Posterior cingulate gyrus (tissue), 11 donors: Measurements from ENCODE around the gene BTNL2.
"Not testable (repeated sequence)": the region's sequence is repeated elsewhere in the genome, so short reads cannot be mapped to it uniquely, and the experiment has no call there.

ENCODE experiments used
- DNase-seq, 10 donors: peaks; one replicate each; pipeline versions ENCODE4 v3.0.0 to v3.0.0-alpha.2; 2020 to 2021; ENCODE audit warnings: mixed read lengths in 3 of 10
- intact Hi-C: fragments of 100-400 bp; cut with DNase I; formaldehyde crosslinking; loops from one replicate; pipeline ENCODE4 v1.15.1; 2023

The BTNL2 gene, protein sequence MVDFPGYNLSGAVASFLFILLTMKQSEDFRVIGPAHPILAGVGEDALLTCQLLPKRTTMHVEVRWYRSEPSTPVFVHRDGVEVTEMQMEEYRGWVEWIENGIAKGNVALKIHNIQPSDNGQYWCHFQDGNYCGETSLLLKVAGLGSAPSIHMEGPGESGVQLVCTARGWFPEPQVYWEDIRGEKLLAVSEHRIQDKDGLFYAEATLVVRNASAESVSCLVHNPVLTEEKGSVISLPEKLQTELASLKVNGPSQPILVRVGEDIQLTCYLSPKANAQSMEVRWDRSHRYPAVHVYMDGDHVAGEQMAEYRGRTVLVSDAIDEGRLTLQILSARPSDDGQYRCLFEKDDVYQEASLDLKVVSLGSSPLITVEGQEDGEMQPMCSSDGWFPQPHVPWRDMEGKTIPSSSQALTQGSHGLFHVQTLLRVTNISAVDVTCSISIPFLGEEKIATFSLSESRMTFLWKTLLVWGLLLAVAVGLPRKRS

DNA sequence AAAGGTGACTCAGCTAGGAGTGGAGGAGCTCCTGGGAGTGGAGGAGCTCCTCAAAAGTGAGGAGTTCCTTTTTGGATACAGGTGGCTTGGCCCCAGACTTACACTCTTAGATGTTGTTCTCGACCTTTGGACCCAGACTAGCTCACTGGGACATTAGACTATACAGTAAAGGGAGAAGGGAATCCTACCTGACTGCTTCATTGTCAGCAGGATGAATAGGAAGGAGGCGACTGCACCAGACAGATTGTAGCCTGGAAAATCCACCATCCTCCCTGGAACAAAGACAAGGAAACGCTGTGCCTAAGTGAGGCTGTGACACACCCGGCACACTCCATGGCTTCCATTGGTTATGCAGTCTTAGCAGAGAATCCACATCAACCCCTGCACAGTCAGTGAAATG, at the start of gene BTNL2:
TSS of gene BTNL2 (minus strand) at position 325 of the 400 bp plus-strand sequence. CDS start at position 267, 58 bp downstream.
- no peak for DNase-seq

DNA sequence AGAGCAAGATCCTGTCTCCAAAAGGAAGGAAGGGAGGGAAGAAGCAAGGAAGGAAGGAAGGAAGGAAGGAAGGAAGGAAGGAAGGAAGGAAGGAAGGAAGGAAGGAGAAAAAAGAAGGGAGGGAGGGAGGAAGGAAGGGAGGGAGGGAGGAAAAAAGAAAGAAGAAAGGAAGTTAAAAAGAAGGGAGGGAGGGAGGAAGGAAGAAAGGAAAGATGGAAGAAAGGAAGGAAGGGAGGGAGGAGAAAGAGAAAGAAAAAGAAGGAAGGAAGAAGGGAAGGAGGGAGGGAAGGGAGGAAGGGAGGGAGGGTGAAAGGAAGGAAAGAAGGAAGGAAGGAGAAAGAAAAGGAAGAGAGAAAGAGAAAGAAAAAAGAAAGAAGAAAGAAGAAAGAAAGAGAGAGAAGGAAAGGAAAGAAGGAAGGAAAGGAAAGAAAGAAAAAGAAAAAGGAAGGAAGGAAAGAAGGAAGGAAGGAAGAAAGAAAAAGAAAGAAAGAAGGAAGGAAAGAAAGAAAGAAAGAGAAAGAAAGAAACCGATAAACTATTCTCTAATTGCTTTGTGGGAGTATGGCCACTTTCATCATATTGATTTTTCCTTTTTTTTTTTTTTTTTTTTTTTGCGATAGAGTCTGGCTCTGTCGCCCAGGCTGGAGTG, 42.2 kb upstream of the BTNL2 start:
- no peak for DNase-seq
- intact Hi-C loops: no loop called here

More for the DNA sequence above, at the start of gene BTNL2:
- intact Hi-C loops: no loop called here

DNA sequence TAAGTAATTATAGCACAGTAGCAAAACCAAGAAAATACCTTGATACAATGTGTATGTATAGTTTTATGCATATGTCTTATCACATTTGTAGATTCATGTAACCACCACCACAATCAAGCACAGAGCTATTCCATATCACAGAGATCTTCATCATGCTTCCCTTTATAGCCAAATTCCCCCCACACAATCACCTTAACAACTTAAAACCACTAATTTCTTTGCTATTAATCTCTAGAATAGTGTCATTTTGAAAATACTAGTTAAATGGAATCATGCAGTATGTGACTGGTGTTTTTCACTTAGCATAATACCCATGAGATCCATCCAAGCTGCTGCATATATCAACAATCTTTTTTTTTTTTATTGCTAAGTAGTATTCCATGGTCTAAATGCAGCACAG, 41.0 kb upstream of the BTNL2 start:
- DNase-seq: no peak
- intact Hi-C loops: no loop called here

DNA sequence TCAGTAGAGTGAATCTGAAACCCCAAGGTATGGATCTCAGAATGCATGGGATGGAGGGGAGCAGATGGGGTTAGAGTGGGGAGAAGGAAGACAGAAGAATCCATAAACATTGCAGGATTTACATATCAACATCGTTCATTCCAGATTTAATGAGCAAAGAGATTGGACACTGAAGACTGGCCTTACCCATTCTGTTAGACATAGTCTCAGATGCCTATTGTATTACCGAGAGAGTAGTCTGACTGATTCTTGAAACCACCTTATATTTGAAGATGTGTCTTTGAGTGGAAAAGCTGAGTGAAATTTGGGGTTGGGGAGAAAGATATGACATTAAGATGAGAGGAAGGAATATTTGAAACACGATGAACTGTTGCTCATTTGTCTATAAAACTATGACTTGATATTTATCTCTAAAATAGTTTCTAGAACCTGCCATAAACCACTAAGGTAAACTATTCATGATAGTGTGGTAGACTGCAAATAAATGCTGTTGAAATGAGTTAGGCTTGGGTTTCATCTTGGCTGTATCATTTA, 38.4 kb upstream of the BTNL2 start:
- DNase-seq: no peak
- intact Hi-C loops: no loop called here

DNA sequence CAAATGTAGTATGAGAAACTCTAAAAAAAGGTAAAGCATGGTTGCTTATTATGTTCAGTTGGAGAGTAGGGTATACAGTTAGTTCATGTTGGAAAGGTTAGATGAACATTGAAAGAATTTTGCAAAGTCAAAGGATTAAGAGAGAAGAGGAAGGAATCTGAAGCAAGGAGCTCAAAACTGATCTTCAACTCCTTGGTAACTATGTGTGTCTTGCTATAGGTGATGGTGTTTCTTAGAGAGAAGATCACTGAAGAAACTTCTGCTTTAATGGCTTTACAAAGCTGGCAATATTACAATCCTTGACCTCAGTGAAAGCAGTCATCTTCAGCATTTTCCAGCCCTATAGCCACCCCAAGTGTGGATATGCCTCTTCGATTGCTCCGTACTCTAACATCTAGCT, 37.5 kb upstream of the BTNL2 start:
- intact Hi-C loops: no loop called here
- no peak for DNase-seq

DNA sequence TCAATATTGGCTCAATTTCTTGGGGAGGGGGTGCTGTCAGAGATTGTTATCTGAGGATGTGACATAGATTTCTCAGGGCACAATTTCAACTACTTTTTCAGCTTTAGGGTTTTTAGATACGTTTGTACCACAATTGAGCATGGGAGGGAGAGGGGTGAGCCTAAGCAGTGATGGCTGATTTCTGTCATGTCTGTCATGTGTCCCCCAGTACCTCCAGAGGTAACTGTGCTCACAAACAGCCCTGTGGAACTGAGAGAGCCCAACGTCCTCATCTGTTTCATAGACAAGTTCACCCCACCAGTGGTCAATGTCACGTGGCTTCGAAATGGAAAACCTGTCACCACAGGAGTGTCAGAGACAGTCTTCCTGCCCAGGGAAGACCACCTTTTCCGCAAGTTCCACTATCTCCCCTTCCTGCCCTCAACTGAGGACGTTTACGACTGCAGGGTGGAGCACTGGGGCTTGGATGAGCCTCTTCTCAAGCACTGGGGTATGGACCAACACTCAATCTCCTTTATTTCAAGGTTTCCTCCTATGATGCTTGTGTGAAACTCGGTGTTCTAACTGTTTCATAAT, 36.1 kb upstream of the BTNL2 start:
- intact Hi-C loops: no loop called here
- no peak for DNase-seq

DNA sequence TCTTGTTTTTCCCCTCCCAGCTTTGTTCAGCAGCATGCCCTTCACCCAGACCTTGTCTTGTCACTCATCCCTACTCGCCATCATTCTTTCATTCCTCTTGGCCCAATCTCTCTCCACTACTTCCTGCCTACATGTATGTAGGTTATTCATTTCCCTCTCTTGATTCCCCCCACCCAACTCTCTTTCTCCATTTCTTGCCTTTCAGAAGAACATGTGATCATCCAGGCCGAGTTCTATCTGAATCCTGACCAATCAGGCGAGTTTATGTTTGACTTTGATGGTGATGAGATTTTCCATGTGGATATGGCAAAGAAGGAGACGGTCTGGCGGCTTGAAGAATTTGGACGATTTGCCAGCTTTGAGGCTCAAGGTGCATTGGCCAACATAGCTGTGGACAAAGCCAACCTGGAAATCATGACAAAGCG, 35.3 kb upstream of the BTNL2 start:
- no peak for DNase-seq
- intact Hi-C loops: no loop called here

DNA sequence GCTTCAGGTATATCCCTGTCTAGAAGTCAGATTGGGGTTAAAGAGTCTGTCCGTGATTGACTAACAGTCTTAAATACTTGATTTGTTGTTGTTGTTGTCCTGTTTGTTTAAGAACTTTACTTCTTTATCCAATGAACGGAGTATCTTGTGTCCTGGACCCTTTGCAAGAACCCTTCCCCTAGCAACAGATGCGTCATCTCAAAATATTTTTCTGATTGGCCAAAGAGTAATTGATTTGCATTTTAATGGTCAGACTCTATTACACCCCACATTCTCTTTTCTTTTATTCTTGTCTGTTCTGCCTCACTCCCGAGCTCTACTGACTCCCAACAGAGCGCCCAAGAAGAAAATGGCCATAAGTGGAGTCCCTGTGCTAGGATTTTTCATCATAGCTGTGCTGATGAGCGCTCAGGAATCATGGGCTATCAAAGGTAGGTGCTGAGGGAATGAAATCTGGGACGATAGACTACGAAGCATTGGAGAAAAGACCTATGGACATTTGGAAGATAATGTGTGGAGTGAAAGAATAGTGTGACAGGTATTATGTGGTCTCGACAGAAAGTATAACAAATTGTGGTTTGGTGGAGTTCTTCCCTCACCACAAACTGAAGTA, 32.7 kb upstream of the BTNL2 start, which contains the start of gene HLA-DRA:
TSS of gene HLA-DRA (plus strand) at position 286 of the 613 bp plus-strand sequence. CDS start at position 350, 64 bp downstream.
- intact Hi-C loops: no loop called here
- no peak for DNase-seq

DNA sequence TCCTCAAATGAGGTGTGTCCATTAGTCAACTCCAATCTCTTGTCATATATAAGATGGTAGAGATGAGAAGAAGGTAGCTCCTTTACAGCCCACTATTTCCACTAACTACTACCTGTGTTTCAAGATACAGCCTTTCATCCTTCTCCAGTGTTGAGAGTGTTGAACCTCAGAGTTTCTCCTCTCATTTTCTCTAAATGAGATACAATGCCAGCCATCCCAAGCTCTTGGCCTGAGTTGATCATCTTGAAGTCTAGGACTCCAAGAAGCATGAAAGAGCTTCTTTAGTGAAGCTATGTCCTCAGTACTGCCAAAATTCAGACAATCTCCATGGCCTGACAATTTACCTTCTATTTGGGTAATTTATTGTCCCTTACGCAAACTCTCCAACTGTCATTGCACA, 32.2 kb upstream of the BTNL2 start:
- DNase-seq: no peak
- intact Hi-C loops: no loop called here

DNA sequence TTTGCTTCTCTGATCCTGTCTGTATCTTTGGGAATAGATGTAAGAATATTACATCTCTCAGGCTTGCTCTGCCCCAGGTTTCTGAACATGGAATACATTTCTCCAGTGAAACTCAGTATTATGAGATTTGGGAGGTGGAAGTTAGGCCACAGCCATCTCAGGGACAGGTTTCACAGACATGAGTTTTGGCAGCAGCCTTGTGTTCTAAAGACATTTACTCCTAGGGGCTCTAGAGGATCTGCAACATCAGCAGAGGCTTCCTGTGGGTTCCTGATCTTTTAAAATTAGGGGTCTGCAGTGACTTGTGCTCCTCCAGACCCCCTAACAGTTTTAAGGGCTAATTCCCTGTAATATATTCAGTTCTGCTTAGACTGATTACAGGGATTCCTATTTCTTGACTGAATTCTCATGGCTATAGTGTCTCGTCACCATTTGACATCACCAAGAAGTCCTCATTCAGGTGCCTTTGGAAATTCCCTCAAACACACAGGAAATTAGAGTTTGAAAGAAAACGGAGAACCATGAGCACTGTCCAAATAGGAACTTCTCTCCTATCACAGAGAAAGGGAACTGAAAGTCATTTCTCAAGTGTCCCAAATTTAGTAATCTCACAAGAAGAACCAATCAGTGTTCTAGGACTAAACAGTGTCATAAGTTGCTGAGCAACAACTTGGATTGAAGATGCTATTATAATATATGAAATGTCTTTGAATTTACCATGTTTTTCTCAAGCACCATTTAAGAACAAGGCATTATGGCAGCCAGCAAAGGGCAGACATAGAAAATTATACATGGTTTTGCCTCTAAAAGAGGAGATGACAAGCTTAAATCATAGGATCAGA, 30.2 kb upstream of the BTNL2 start:
- intact Hi-C loops: no loop called here
- no peak for DNase-seq

DNA sequence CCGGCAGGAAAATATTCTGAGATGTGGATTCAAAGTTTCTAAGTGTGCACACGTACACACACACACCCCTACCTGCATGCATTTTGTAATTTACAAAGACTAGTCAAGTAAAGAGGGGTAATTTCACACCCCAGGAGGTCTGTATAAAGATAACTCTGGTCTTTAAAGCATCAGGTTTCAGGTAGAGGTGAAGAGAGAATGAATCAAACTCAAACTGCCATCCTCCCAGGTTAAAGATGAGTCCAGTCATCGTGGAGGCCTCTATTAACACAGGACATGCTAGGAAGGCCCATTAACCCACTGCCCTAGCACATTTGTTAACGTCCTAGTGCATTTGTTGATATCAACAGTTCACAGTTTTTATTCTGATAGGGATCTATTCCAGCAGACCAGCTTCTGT, 29.2 kb upstream of the BTNL2 start:
- DNase-seq: no peak
- intact Hi-C loops: no loop called here

DNA sequence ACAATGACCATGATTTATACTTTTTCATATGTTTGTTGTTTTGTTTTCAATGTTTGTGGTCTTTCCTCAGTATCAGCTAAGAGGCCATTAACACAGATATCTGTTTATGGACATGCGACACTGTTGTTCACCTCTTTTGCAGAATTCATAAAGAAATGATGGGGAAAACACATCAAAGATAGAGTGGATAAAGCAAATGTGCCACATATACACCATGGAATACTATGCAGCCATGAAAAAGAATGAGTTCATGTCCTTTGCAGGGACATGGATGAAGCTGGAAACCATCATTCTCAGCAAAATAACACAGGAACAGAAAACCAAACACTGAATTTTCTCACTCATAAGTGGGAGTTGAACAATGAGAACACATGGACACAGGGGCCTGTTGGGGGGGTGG, 27.0 kb upstream of the BTNL2 start:
- intact Hi-C loops: loop anchor here (5.0 kb wide), 1 partner anchor 363 kb away; no protein-coding TSS in a partner anchor
- not testable (repeated sequence) for DNase-seq

DNA sequence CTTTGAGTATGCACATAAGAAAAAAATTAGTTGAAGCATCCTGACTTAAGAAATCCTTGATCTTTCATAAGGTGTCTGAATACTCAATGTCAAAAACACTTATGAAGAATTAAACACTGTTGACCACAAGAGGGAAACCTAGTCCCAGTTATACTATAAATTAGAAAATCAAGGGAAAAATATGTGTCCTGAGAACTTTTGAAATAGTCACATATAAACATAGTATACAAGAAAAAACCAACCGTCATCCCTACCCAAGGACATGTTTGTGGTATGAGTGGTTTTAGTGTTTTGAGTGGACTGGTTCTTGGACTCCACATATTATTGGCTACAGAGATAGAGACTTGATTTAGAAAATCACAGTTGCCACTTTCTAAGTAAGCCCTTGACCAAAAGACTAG, 25.1 kb upstream of the BTNL2 start:
- intact Hi-C loops: loop anchor here (5.0 kb wide), 1 partner anchor 365 kb away; no protein-coding TSS in a partner anchor

DNA sequence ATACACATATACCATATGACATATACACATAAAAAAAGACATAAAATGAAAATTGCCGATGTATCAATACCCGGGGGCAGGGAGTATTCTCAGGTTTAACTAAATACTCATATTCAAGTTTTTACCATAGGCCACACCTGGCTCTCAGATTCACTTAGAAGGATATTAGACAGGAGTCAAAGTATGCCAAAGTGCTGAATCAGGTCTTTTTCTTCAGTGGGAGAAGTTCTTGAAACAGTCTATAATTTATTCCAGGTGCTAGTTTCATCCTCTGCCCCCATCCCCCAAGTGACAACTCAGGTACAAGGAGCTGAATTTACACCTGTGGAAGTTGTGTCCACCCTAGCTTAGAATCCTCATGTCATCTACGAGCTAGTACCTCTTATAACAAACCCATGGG, 24.2 kb upstream of the BTNL2 start:
- DNase-seq: no peak
- intact Hi-C loops: loop anchor here (1.0 to 5.0 kb wide), 2 partner anchors 269 to 366 kb away; no protein-coding TSS in a partner anchor

More for the DNA sequence above, 25.1 kb upstream of the BTNL2 start:
- DNase-seq: no peak

DNA sequence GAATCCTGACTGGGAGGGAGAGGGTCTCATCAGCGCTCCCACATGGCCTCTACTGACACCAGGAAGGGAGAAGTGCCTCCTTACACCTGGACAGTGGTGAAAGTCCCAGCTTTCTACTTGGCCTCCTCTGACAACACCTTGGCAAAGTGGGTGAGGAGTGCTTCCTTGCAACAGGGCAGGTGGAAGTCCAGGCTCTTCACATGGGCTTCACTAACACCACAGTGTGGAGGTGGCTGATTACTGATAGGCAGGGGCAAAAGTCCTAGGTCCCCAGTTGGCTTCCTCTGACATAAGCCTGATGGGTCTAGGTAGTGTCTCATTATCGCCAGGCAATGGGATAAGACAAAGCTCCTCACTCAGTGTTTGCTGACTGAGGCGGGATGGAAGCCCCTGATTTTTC, 23.2 kb upstream of the BTNL2 start:
- DNase-seq: no peak
- intact Hi-C loops: loop anchor here (5.0 kb wide), 1 partner anchor 367 kb away; no protein-coding TSS in a partner anchor

DNA sequence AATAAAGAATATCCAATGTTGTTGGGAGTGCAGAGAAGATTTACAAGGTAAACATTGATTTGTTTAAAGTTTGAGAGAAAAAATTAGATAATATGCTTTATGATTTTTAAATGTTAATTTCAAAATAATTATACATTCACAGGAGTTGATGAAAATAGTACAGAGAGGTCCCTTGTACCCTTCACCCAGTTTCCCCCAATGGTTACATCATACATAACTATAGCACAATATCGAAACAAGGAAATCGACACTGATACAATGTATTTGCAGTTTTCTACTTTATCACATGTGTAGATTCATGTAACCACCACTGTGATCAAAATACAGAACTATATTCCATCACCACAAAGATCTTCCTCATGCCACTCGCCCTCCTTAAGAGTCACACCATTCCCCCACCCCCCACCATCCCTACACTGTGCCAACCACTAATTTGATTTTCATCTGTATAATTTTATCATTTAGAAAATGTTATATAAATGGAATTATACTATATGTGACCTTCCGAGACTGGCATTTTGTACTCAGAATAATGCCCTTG, 21.0 kb upstream of the BTNL2 start:
- intact Hi-C loops: no loop called here
- no peak for DNase-seq

DNA sequence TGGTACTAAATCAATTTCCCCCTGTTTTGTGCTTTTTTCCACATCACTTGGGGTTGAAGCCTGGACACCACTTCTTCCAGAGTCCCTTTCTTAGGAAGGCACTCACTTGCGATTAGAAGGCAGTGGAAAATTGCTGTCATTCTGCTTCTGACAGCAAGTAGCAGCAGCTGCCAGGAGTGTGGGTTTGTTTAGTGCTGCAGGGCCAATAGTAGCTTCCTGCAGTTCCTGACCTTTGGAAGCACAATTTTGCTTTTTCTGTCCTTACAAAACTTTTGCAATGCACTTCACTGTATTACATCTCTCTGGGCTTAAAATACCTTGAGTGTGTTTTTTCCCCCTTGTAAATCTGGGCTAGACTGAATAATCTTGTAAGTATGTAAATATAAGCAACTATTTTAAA, 20.2 kb upstream of the BTNL2 start:
- DNase-seq: no peak
- intact Hi-C loops: no loop called here

DNA sequence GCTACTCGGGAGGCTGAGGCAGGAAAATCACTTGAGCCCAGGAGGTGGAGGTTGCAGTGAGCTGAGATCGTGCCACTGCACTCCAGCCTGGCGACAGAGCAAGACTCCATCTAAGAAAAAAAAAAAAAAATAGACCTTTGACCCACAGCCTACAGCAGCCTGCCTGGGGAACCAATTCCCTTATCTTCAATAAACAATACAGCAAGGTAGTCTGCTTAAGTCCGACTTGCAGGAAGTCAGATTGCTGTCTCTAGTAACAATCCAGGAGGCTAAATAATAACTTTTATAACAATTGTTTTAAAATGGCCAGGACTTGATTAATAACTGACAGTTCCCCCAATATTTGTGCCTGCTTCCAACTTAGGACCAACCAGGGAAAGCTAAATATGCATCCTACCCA, 19.4 kb upstream of the BTNL2 start:
- intact Hi-C loops: no loop called here
- no peak for DNase-seq

DNA sequence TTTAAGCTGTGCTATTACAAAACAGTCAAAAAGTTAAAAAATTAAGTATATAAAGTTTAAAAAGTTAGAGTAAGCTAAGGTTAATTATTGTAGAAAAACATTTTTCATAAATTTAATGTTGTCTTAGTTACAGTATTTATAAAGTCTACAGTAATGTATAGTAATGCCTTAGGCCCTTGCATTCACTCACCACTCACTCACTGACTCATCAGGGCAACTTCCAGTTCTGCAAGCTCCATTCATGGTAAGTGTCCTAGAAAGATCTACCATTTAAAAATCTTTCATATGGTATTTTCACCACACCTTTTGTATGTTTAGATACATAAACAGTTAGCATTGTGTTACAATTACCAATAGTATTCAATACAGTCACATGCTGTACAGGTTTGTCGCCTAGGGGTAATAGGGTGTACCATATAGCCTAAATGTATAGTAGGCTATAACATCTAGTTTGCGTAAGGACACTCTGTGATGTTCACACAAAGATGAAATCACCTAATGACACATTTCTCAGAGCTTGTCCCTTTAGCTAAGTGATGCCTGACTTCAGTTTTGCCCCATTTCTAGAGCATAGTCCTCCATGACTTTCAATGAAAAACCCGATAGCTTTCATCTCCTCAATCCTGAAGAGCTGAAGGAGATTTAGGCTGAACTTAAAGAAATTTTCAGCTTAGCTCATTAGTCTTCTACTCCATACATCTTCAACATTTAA, 17.8 kb upstream of the BTNL2 start:
- no peak for DNase-seq
- intact Hi-C loops: no loop called here
